T-helper 1 cell treated with Interleukin-12 subunit alpha and Interleukin-12 subunit beta and Interleukin-4 antibody, amounts not matched to agents 30 μg/mL and 1 μg/mL, for 36 hours (primary cell): ENCODE results near the gene CABP7.
A peak's percentile ranks its signal among the peaks of the same experiment; 100 is the strongest.

Experiments
- H3K27ac Mint-ChIP-seq: one replicate; pipeline ENCODE4 v1.8.0; 2021; ENCODE audit warnings: mild to moderate bottlenecking, mixed read lengths
- H3K27me3 Mint-ChIP-seq: one replicate; pipeline ENCODE4 v1.8.0; 2021; ENCODE audit warnings: low read depth, mixed read lengths
- H3K36me3 Mint-ChIP-seq: one replicate; pipeline ENCODE4 v1.8.0; 2021; ENCODE audit warnings: low read depth, mixed read lengths
- H3K4me1 Mint-ChIP-seq: one replicate; pipeline ENCODE4 v1.8.0; 2021; ENCODE audit warnings: low read depth, mixed read lengths
- H3K4me3 Mint-ChIP-seq: one replicate; pipeline ENCODE4 v1.8.0; 2021; ENCODE audit warnings: mild to moderate bottlenecking, moderate library complexity, mixed read lengths
- H3K9me3 Mint-ChIP-seq: one replicate; pipeline ENCODE4 v1.8.0; 2021; ENCODE audit warnings: mixed read lengths

The CABP7 gene

DNA sequence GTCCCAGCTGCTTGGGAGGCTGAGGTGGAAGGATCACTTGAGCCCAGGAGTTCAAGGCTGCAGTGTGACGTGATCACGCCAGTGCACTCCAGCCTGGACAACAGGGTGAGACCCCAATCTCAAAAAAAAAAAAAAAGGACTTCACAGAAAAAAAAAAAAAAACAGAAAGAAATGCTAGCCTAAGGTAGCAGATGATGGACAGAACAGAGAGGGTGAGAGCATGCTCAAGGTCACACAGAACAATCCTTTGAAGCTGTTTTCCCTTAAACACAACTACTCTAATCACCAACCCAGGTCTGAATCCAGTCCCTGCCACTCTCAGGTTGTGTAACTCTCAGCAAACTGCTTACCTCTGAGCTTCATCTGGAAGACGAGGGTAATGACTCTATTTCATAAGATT lies 37.3 kb downstream of the CABP7 start:
- H3K36me3 Mint-ChIP-seq, result no peaks in the 10 kb centered on the region
- H3K4me3 Mint-ChIP-seq, result no peak overlapping the region
- no peak overlapping the region for H3K27ac Mint-ChIP-seq
- no peaks in the 10 kb centered on the region for H3K9me3 Mint-ChIP-seq
- no peaks in the 10 kb centered on the region for H3K4me1 Mint-ChIP-seq
- H3K27me3 Mint-ChIP-seq, result no peaks in the 10 kb centered on the region

DNA sequence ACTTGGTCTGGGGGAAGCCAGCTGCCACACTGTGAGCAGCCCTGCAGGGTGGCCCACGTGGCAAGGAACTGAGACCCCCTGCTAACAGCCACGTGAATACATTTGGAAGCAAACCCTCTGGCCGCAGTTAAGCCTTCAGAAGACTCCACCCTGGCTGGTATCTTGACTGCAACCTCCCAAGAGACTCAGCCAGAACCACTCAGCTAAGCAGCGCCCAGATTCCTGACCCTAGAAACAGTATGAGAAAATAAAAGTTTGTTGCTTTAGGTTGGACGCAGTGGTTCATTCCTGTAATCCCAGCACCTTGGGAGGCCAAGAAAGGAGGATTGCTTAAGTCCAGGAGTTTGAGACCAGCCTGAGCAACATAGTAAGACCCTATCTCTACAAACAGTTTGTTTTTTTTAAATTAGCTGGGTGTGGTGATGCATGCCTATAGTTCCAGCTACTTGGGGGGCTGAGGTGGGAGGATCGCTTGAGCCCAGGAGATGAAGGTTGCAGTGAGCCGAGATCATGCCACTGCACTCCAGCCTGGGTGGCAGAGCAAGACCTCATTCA lies 38.3 kb downstream of the CABP7 start:
- Mint-ChIP-seq H3K27ac (no peak overlapping the region), H3K4me1 (no peaks in the 10 kb centered on the region), H3K36me3 (no peaks in the 10 kb centered on the region), H3K27me3 (no peaks in the 10 kb centered on the region), H3K4me3 (no peak overlapping the region), H3K9me3 (no peaks in the 10 kb centered on the region)

DNA sequence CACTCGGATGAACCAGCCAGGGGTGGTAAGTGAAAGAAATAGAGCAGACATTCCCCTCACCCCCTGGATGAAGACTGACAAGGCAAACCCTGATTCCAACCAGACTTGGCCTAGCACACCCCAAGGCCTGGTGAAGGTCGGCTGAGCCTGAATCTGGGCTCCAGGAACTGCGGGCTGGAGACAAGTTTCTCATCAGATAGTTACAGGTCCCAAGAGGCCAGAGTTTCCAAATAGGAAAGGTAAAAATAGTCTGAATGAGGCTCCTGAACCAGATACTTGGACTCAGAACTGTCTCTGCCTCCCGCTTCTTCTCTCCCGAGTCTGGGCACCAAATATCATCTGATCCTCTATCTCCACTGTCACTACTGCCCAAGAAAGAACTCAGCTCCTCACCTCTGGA lies 39.2 kb downstream of the CABP7 start:
- H3K4me1 Mint-ChIP-seq, result no peaks in the 10 kb centered on the region
- no peak overlapping the region for H3K4me3 Mint-ChIP-seq
- no peaks in the 10 kb centered on the region for H3K36me3 Mint-ChIP-seq
- no peaks in the 10 kb centered on the region for H3K9me3 Mint-ChIP-seq
- H3K27me3 Mint-ChIP-seq, result no peaks in the 10 kb centered on the region
- no peak overlapping the region for H3K27ac Mint-ChIP-seq

DNA sequence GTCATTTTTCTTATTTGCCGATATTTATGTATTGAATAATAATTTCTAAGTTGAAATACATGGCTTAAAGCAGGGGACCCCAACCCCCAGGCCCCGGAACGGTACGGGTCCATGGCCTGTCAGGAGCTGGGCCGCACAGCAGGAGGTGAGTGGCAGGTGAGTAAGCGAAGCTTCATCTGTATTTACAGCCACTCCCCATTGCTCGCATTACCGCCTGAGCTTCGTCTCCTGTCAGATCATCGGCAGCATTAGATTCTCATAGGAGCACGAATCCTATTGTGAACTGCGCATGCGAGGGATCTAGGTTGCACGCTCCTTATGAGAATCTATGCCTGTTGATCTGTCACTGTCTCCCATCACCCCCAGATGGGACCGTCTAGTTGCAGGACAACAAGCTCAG lies 42.5 kb downstream of the CABP7 start:
- Mint-ChIP-seq H3K4me1 (peaks cover 13% of the 10 kb centered on the region), H3K4me3 (no peak overlapping the region), H3K27ac (no peak overlapping the region), H3K9me3 (no peaks in the 10 kb centered on the region), H3K36me3 (peaks cover 2% of the 10 kb centered on the region), H3K27me3 (no peaks in the 10 kb centered on the region)

DNA sequence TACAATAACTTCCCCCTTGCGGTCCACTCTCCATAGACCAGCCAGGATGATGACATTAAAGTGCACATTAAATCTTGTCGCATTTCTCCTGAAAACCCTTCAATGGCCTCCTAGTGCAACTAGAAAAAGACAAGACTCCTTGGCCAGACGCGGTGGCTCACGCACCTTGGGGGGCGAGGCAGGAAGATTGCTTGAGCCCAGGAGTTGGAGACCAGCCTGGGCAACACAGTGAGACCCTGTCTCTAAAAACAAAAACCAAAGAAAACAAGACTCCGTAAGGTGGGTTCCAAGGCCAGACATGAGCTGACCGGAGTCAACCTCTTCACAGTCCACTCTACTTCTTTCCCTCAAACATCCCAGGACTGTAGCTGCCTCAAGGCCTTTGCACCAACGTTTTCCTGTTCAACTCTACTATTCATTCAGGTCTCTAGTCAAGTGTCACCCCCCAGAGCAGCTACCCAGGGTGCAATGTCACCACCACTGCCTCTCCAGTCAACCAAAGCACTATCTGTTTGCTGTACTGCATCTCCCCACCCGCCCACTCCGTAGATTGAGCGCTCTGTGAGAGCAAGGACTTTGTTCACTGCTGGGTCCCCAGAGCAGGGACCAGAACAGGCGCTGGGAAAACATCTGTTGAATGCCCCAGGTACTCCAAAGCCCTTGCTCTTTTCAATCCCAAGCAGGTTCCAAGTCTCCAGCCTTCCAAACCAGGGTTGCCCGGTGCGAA lies 46.3 kb downstream of the CABP7 start:
- Mint-ChIP-seq H3K9me3 (no peaks in the 10 kb centered on the region), H3K27me3 (no peaks in the 10 kb centered on the region), H3K4me3 (peak overlapping the region; percentile 97), H3K36me3 (peaks cover 22% of the 10 kb centered on the region), H3K4me1 (peaks cover 23% of the 10 kb centered on the region), H3K27ac (peak overlapping the region; percentile 92)

DNA sequence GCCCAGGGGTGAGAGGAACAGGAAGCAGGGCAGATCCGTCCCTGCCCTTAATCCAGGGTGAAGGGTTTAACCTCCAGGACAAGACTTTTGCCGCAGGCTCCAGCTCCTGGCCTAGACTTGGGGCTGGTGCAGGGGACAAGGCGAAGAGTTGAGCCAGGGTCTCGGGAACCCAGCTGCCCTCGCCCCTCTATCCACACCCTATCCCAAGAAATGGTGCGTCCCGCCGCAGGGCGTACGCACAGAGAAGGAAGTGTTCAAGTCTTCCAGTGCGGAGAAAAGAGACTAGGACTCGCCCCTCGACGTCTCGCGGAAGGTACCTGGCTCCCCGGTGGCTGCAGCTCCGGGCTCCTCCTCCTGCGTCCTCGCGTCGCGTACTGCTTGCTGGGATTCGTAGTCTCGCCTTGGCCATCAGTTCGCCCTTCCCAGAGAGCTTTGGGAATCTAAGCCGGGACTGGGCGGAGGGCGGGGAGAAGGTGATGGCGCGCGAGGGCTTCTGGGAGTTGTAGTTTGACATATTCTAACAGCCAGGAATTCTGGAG lies 46.9 kb downstream of the CABP7 start, which contains the start of gene ZMAT5:
TSS of gene ZMAT5 (minus strand) at position 376 of the 539 bp plus-strand sequence. CDS start 18,463 bp downstream, outside the sequence.
- Mint-ChIP-seq H3K4me3 (peak within 1 kb of the TSS; percentile 97), H3K4me1 (peaks cover 23% of the 10 kb centered on the region), H3K27me3 (no peaks in the 10 kb centered on the region), H3K36me3 (peaks cover 22% of the 10 kb centered on the region), H3K27ac (peak within 1 kb of the TSS; percentile 92), H3K9me3 (no peaks in the 10 kb centered on the region)

DNA sequence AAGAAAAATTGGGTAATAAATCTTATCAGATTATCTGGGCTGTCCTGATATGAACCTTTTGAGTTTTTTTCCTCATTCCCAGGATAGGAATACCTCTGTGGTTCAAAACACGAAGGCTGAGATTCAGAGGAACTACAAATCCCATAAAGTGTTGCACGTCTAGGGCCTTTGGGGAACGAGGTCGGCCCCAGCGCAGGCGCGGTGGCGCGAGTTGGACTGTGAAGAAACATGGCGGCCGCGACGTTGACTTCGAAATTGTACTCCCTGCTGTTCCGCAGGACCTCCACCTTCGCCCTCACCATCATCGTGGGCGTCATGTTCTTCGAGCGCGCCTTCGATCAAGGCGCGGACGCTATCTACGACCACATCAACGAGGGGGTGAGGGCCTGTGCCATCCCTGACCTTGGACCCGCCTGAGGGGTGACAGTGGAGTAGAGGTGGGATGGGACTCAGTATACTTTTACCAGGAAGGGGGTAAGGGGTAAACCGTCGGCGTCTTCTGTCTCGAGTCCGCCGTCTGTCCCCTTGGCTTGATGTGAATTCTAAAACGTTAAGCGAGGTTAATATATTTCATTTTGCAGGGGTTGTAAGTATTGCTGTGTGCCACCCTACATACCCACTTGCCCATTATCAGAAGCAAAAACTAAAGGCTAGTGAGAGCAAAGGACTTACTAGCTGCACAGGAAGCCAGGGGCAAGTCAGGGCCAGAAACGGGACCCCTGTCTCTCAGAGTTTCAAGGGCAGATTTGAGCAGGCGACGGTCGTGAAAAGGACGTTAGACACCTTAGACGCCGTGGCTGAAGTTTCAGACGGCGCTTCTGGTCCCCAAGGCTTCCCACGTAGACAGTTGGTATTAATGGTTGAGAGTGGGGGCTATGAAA lies 47.6 kb downstream of the CABP7 start, which contains the start of gene UQCR10:
TSS of gene UQCR10 (plus strand) at position 199 of the 881 bp plus-strand sequence. CDS start at position 229, 30 bp downstream.
- Mint-ChIP-seq H3K27me3 (no peaks in the 10 kb centered on the region), H3K9me3 (no peaks in the 10 kb centered on the region), H3K4me1 (peaks cover 23% of the 10 kb centered on the region)

DNA sequence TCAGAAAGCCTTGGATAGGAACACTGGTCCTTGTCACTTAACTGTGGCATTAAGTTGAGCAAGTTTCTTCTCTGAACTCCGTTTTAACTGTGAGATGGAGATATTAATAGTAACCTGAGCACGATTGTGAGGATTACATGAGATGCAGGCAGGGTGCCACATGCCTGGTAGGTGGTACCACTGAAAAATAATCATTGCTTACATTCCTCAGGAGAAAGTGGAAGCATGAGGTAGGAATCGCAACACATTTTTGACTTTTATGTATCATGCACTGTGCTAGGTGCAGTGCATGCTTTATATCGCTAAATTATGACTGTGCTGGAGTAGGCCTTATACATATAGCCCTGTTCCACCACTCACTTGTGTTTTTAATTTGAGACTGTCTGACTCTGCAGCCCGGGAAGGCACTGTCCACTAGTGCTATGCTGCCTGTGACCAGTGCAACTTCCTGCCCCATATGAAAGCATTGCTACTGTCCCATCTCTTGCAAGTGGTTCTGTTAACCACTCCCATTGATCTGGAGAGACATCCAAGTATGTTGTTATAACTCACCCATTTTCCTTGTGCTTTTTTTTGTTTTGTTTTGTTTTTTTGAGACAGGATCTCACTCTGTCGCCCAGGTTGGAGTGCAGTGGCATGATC lies 48.4 kb downstream of the CABP7 start:
- peak overlapping the region; percentile 97 for H3K4me3 Mint-ChIP-seq
- peak overlapping the region; percentile 92 for H3K27ac Mint-ChIP-seq
- no peaks in the 10 kb centered on the region for H3K27me3 Mint-ChIP-seq
- H3K36me3 Mint-ChIP-seq, result peaks cover 22% of the 10 kb centered on the region
- peaks cover 23% of the 10 kb centered on the region for H3K4me1 Mint-ChIP-seq
- H3K9me3 Mint-ChIP-seq, result no peaks in the 10 kb centered on the region

More for the DNA sequence above, 47.6 kb downstream of the CABP7 start, which contains the start of gene UQCR10:
- H3K36me3 Mint-ChIP-seq, result peaks cover 22% of the 10 kb centered on the region
- H3K4me3 Mint-ChIP-seq, result peak within 1 kb of the TSS; percentile 97
- peak within 1 kb of the TSS; percentile 92 for H3K27ac Mint-ChIP-seq

DNA sequence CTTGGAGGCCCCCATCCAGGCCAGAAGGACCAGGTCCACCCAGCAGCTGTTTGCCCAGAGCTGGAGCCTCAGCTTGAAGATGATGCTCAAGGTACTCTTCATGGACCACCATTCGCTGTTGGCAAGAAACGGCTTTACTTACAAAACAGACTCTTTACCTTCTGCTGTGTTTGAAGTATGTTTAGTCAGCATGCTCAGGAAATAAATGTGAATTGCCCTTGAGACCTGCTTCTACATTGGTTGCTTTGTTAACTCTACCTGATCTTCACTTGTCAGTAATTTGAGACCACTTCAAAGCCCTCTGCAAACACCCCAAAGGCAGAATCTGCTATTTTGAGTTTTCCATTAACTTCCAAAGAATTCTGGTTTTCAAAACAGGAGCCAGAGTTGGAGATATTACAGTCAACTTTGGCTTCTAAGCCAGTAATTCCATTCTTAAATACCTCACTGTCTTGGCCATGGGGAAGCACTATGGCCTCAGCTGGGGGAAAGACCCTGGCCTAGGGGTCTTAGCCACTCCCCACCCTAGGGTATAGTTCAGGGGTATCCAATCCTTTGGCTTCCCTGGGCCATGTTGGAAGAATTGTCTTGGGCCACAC lies 50.0 kb downstream of the CABP7 start:
- no peaks in the 10 kb centered on the region for H3K9me3 Mint-ChIP-seq
- H3K27ac Mint-ChIP-seq, result no peak overlapping the region
- peaks cover 22% of the 10 kb centered on the region for H3K36me3 Mint-ChIP-seq
- H3K27me3 Mint-ChIP-seq, result no peaks in the 10 kb centered on the region
- no peak overlapping the region for H3K4me3 Mint-ChIP-seq
- peaks cover 19% of the 10 kb centered on the region for H3K4me1 Mint-ChIP-seq

DNA sequence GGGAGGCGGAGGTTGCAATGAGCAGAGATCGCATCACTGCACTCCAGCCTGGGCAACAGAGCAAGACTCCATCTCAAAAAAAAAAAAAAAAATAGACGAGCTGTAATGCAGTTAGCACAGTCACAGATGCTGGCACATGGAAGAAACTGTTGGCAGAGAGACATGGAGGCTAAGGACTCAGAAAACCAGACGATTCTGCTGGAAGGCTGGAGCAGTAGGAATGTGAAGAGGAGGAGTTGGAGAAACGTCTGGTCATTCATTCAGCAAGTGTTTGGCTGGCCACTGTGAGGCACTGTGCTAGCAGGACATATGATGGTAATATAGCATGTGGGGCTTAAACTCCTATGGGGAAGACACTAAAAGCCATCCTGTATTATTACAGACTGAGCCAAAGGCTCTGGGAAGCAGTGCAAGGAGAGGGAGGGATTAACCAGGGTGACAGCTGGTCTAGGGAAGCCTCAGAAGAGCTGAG lies 52.4 kb downstream of the CABP7 start:
- Mint-ChIP-seq H3K4me3 (no peak overlapping the region), H3K27me3 (no peaks in the 10 kb centered on the region), H3K27ac (no peak overlapping the region), H3K36me3 (peaks cover 20% of the 10 kb centered on the region), H3K9me3 (no peaks in the 10 kb centered on the region), H3K4me1 (peaks cover 10% of the 10 kb centered on the region)

DNA sequence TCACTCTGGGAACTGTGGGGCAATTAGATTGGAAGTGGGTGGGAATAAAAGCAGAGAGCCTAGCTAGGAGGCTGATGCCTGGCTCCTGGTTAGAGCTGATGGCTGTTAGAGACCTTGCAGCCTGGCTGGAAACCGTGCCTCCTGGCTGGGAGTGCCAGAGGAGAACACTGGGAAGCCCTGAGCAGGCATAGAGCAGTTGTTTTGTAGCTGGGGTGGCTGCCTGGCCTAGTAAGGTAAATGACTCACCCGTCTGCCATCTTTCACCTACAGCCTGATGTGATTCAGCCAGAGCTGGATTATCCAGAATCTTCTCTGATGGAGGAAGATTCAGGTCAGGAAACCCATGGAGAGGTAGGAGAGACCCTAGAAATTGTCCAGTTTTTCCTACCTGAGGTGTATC lies 53.4 kb downstream of the CABP7 start:
- Mint-ChIP-seq H3K9me3 (no peaks in the 10 kb centered on the region), H3K27me3 (no peaks in the 10 kb centered on the region), H3K27ac (no peak overlapping the region), H3K4me1 (peaks cover 5% of the 10 kb centered on the region), H3K4me3 (no peak overlapping the region), H3K36me3 (peaks cover 14% of the 10 kb centered on the region)

DNA sequence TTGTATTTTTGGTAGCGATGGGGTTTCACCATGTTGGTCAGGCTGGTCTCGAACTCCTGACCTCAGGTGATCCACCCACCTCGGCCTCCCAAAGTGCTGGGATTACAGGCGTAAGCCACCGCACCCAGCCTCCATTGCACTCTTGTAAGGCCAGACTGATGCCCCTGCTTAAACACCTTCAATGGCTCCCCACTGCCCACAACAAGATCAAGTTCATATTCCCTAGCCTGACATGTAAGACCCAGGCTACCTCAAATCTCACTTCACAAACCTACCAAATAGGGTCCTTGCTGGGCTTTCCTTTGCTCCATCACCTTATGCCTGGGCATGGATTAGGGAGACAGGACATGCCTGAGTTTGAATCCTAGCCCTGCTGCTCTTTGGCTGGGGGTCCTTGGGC lies 60.4 kb downstream of the CABP7 start:
- no peaks in the 10 kb centered on the region for H3K9me3 Mint-ChIP-seq
- H3K36me3 Mint-ChIP-seq, result no peaks in the 10 kb centered on the region
- no peaks in the 10 kb centered on the region for H3K27me3 Mint-ChIP-seq
- H3K27ac Mint-ChIP-seq, result no peak overlapping the region
- no peak overlapping the region for H3K4me3 Mint-ChIP-seq
- peaks cover 2% of the 10 kb centered on the region for H3K4me1 Mint-ChIP-seq

DNA sequence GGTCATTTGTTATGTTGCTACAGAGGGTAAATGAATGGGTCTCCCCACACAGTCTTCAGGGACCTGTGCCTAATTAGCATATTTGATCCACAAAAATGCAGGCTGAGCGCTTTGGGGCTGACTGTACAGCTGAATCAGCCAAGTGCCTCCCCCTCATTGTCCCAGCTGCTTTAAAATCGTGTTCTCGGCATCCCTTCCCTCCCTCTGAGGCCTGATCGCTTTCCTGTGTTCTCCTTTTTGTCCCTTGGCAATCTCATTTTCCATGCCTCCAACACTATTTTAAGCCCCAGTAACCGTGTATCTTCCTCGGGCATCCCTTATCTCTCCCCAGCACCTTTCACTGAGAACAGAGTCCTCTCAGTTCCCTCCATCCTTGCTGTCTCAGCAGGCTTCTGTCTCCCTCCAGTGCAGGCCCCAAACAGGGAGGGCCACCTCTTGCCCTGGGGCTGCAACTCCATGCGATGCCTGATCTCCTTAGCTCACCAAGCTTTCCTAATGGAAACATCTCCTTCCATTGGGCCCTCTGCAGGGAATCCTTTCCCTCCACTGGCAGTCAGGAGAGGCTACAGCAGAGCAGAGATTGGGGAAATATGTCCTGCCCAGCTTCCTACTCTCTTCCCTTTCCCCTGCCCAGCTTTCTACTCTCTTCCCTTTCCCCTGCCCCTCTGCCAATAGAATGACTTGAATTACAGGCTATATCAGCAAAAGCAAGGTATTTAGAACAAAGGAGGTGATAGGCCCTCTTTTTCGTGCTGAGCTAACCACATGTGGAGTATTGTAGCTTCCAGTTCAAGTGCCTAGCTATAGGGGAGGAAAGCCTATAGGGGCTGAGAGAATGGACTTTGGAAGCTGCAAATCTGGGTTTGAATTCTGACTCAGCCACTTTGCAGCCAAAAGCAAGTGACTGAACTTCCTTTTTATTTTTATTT lies 61.2 kb downstream of the CABP7 start:
- Mint-ChIP-seq H3K9me3 (no peaks in the 10 kb centered on the region), H3K36me3 (no peaks in the 10 kb centered on the region), H3K27me3 (no peaks in the 10 kb centered on the region), H3K4me1 (peaks cover 2% of the 10 kb centered on the region), H3K27ac (no peak overlapping the region), H3K4me3 (no peak overlapping the region)
